Mesodermal cell (in vitro differentiated cells): Measurements from ENCODE around the gene RFFL.

Experiments
- H3K27ac ChIP-seq: 2 replicates; pipeline ENCODE4 v1.7.0; 2013; ENCODE audit warnings: mild to moderate bottlenecking, low read depth, low read length, moderate library complexity; ENCODE audit not compliant: severe bottlenecking
- H3K36me3 ChIP-seq: 2 replicates; pipeline ENCODE4 v1.7.1; 2013; ENCODE audit warnings: mild to moderate bottlenecking, low read length, moderate library complexity; ENCODE audit not compliant: control insufficient read depth, insufficient read depth
- H3K4me1 ChIP-seq: one replicate; pipeline ENCODE4 v1.7.1; 2013; ENCODE audit warnings: mild to moderate bottlenecking, low read length; ENCODE audit not compliant: insufficient read depth, control insufficient read depth, poor library complexity, severe bottlenecking
- H3K4me3 ChIP-seq: 2 replicates; pipeline ENCODE4 v1.7.0; 2013; ENCODE audit warnings: low read length, control low read depth, mild to moderate bottlenecking; ENCODE audit not compliant: insufficient read depth, poor library complexity, severe bottlenecking; ENCODE audit errors: extremely low read depth
- H3K9me3 ChIP-seq: 2 replicates; pipeline ENCODE4 v1.7.1; 2013; ENCODE audit warnings: mild to moderate bottlenecking, low read length, moderate library complexity; ENCODE audit not compliant: control insufficient read depth
- WGBS, 2 experiments: methylation state at CpG; one replicate each; pipeline ENCODE4 v1.1.5; 2013; ENCODE audit warnings: missing lambda C conversion rate in 2 of 2; ENCODE audit not compliant: insufficient coverage in 2 of 2; 5-methylcytosine and 5-hydroxymethylcytosine counted together

RFFL gene

DNA sequence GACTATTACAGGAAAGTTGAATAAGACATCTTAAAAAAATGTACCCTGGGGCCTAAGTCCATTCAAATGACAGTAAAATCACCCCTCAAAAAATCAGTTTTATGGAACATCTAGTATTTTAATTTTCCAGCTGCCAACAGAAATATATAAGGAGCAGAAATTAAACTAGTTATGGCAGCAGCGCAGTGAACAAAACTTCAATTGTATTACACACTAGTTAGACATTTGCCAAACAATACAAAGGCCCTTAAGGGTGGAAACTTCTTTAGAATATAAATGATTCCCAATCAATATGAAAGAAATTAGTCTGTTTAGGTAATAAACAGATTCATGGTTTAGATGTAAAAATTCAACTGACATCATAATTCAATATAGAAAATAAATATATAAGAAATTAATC lies 18.1 kb upstream of the RFFL start:
- H3K4me3 ChIP-seq, result no peak overlapping the region
- no peaks in the 10 kb centered on the region for H3K9me3 ChIP-seq
- H3K27ac ChIP-seq, result no peak overlapping the region
- H3K36me3 ChIP-seq, result no peaks in the 10 kb centered on the region
- no CpG with 5 or more reads among the region's 1 CpG for WGBS, 2 experiments
- peaks cover 32% of the 10 kb centered on the region for H3K4me1 ChIP-seq

DNA sequence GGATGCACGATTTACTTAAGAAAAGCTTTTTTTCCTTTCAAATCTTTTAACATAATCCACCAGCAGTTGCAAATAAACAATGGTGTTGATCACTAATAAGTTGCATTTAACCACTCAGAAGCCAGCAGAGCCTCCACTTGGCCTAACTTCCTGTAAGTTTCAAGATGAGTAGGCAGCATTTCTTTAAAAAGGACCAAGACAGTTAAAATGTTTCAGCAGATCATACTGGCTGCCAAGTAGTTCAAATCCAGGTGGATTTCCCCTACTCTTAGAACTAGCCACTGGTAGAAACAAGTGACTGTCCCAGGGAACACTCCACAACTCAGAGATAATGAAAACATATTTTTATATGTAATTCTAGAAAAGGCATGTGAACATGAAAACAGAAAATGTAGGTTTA lies 17.0 kb upstream of the RFFL start:
- Histone ChIP-seq H3K4me3 (no peak overlapping the region), H3K27ac (no peak overlapping the region), H3K9me3 (no peaks in the 10 kb centered on the region), H3K4me1 (peaks cover 27% of the 10 kb centered on the region), H3K36me3 (no peaks in the 10 kb centered on the region)
- no CpG with 5 or more reads among the region's 1 CpG for WGBS, 2 experiments

- Histone ChIP-seq H3K4me1 (peaks cover 27% of the 10 kb centered on the region), H3K4me3 (no peak overlapping the region), H3K36me3 (no peaks in the 10 kb centered on the region), H3K27ac (no peak overlapping the region), H3K9me3 (no peaks in the 10 kb centered on the region)
- 100% methylated on average over 1 of the region's 1 CpG; no CpG with 5 or more reads in 1 of the 2 experiments for WGBS, 2 experiments
Observed at GRCh38 chr17:35079547-35080423, 16.3 kb upstream of the RFFL start.

GRCh38 chr17:35076874-35077273 lies 13.4 kb upstream of the RFFL start:
- H3K4me1 ChIP-seq, result peaks cover 26% of the 10 kb centered on the region
- H3K27ac ChIP-seq, result no peak overlapping the region
- WGBS, 2 experiments, result 80% methylated on average over 1 of the region's 1 CpG; no CpG with 5 or more reads in 1 of the 2 experiments
- no peaks in the 10 kb centered on the region for H3K36me3 ChIP-seq
- no peak overlapping the region for H3K4me3 ChIP-seq
- no peaks in the 10 kb centered on the region for H3K9me3 ChIP-seq

DNA sequence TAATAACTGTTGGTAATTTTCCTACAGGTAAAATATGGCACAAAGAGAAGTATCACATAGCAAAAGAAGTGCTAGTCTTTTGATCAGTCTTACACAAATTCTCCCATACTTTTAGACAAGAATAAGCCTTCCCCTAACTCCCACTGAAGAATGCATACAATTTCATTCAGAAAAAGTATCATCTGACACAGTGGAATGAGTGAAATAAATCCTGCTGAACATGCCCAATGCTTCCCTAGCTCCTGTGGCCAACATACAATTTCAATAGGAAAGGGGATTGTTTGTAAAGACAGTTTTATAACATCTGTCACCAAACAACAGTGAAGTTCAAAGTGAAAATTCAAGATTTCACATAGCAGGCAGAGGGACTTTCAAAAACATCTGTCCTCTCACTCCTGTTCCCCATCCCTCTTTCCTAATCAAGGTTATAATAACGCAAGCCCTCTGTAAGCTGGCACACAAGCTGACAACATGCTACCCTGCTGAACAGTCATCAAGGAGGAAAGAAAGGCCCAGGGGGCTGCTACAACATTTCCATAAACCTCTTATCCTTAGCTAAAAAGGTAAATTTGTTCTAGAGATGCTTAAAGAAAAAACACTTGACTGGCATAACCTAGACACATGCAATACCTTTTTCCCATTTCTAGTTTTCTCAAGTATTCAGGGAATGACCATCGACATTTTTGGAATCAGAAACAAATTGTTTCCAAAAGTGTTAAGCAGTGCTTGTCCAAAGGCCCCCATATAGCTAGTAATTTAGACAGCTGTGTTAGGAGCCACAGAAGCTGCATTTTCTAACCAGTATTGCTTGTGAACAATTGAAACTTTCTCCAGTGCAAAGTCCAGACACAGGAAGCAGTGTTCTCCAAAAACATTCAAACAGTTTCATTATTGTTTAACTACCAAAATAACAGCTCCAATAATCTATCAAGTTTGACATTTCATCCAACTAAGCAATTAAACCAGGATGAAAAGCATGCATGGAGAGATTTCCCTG lies 11.5 kb upstream of the RFFL start:
- Histone ChIP-seq H3K9me3 (no peaks in the 10 kb centered on the region), H3K4me3 (no peak overlapping the region), H3K4me1 (peaks cover 19% of the 10 kb centered on the region), H3K36me3 (no peaks in the 10 kb centered on the region), H3K27ac (peak overlapping the region; percentile 59)
- 80 to 100% methylated on average over 1 to 2 of the region's 2 CpGs for WGBS, 2 experiments

- Histone ChIP-seq H3K36me3 (no peaks in the 10 kb centered on the region), H3K4me1 (peaks cover 25% of the 10 kb centered on the region), H3K9me3 (no peaks in the 10 kb centered on the region), H3K4me3 (no peak overlapping the region), H3K27ac (no peak overlapping the region)
- 90 to 94% methylated on average over 3 of the region's 5 CpGs for WGBS, 2 experiments
Observed at GRCh38 chr17:35073991-35074627, 10.6 kb upstream of the RFFL start.

GRCh38 chr17:35073183-35073790 lies 9.8 kb upstream of the RFFL start:
- no peaks in the 10 kb centered on the region for H3K9me3 ChIP-seq
- no peaks in the 10 kb centered on the region for H3K36me3 ChIP-seq
- WGBS, 2 experiments, result 83 to 89% methylated on average over 1 of the region's 3 CpGs
- H3K27ac ChIP-seq, result no peak overlapping the region
- peaks cover 26% of the 10 kb centered on the region for H3K4me1 ChIP-seq
- no peak overlapping the region for H3K4me3 ChIP-seq

DNA sequence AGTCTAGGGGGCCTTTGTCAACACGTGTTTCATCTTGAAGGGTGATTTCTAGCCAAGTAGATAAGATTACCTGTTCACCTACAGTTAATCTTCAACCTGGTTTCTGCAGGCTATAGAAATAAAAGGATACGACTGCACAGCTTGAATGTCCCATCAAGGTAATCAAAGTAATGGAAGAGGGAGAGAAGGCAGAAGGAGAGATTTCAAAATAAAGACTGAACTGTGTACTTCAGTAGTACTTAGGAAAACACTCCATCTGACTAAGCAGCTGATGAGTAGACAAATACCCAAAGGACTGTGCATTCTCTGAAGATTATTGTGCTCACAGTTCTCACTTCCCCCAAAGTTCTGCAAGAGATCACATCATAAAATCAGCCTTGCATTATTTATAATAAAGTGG lies 5.8 kb upstream of the RFFL start:
- H3K27ac ChIP-seq, result no peak overlapping the region
- no peaks in the 10 kb centered on the region for H3K9me3 ChIP-seq
- H3K4me3 ChIP-seq, result no peak overlapping the region
- peaks cover 20% of the 10 kb centered on the region for H3K4me1 ChIP-seq
- WGBS, 2 experiments, result 83% methylated on average over 1 of the region's 2 CpGs; no CpG with 5 or more reads in 1 of the 2 experiments
- no peaks in the 10 kb centered on the region for H3K36me3 ChIP-seq

- Histone ChIP-seq H3K4me1 (peaks cover 23% of the 10 kb centered on the region), H3K9me3 (no peaks in the 10 kb centered on the region), H3K4me3 (no peak overlapping the region), H3K36me3 (no peaks in the 10 kb centered on the region), H3K27ac (no peak overlapping the region)
- WGBS, 2 experiments, result 83 to 100% methylated on average over 2 of the region's 2 CpGs
Observed at GRCh38 chr17:35068249-35068648, 4.7 kb upstream of the RFFL start.

DNA sequence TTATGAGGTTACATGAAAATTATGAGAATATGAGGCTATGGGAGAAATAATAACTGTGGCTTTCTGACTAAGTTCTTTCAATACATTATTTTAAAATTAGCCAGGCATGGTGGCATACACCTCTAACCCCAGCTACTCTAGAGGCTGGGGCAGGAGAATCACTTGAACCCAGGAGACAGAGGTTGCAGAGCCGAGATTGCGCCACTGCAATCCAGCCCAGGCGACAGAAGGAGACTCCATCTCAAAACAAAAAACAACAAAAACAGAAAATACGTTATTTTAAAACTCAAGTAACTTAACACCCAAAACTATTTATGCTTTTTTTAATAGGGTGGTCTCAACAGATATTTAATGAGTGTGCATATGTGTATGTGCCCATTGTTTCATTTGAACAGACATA lies 2.4 kb upstream of the RFFL start:
- Histone ChIP-seq H3K4me3 (no peak overlapping the region), H3K36me3 (no peaks in the 10 kb centered on the region), H3K9me3 (no peaks in the 10 kb centered on the region), H3K4me1 (peaks cover 27% of the 10 kb centered on the region), H3K27ac (no peak overlapping the region)
- WGBS, 2 experiments, result 100% methylated on average over 3 of the region's 4 CpGs; no CpG with 5 or more reads in 1 of the 2 experiments
